ENCODE data around the gene WDR6.

The WDR6 gene, protein sequence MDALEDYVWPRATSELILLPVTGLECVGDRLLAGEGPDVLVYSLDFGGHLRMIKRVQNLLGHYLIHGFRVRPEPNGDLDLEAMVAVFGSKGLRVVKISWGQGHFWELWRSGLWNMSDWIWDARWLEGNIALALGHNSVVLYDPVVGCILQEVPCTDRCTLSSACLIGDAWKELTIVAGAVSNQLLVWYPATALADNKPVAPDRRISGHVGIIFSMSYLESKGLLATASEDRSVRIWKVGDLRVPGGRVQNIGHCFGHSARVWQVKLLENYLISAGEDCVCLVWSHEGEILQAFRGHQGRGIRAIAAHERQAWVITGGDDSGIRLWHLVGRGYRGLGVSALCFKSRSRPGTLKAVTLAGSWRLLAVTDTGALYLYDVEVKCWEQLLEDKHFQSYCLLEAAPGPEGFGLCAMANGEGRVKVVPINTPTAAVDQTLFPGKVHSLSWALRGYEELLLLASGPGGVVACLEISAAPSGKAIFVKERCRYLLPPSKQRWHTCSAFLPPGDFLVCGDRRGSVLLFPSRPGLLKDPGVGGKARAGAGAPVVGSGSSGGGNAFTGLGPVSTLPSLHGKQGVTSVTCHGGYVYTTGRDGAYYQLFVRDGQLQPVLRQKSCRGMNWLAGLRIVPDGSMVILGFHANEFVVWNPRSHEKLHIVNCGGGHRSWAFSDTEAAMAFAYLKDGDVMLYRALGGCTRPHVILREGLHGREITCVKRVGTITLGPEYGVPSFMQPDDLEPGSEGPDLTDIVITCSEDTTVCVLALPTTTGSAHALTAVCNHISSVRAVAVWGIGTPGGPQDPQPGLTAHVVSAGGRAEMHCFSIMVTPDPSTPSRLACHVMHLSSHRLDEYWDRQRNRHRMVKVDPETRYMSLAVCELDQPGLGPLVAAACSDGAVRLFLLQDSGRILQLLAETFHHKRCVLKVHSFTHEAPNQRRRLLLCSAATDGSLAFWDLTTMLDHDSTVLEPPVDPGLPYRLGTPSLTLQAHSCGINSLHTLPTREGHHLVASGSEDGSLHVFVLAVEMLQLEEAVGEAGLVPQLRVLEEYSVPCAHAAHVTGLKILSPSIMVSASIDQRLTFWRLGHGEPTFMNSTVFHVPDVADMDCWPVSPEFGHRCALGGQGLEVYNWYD

DNA sequence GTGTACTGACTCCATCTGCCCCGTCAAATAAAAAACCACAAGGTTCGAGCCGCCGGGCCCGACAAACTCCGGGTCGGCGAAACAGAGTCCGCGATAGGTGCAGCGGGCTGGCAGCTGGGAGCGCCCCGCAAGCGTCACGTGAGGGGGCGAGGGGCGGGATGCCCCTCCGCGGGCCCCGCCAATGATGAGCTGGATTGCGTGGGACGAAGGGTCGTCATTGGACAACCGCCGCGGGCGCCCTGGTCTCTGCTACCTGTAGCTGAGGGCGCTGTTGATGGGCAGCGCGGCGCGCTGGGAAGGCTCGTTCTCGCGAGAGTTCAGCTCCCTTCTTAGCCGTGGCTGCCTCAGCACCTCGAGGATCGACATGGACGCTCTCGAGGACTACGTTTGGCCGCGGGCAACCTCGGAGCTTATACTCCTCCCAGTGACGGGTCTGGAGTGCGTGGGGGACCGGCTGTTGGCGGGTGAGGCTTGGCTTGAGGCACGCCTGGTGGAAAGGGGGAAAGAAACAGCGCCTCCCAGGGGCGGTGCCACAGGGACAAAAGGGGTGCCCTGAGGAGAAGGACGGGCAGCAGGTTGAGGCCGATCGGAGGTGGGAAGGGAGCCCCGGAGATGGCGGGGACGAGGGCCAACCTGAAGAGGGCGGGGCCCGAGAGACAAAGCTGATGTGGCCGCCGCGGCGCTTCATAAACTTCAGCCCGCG is at the start of gene WDR6:
Gene WDR6, plus strand, starts transcription at position 324 of the 703 bp plus-strand sequence. Its CDS starts 41 bp downstream, at position 365.
- peak within 1 kb of the TSS; percentile 96 for H3K4me3 ChIP-seq (ENCODE audit: low read depth, low read length)
- TF ChIP-seq, protein P1, sequence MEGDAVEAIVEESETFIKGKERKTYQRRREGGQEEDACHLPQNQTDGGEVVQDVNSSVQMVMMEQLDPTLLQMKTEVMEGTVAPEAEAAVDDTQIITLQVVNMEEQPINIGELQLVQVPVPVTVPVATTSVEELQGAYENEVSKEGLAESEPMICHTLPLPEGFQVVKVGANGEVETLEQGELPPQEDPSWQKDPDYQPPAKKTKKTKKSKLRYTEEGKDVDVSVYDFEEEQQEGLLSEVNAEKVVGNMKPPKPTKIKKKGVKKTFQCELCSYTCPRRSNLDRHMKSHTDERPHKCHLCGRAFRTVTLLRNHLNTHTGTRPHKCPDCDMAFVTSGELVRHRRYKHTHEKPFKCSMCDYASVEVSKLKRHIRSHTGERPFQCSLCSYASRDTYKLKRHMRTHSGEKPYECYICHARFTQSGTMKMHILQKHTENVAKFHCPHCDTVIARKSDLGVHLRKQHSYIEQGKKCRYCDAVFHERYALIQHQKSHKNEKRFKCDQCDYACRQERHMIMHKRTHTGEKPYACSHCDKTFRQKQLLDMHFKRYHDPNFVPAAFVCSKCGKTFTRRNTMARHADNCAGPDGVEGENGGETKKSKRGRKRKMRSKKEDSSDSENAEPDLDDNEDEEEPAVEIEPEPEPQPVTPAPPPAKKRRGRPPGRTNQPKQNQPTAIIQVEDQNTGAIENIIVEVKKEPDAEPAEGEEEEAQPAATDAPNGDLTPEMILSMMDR (IDR thresholded peaks at IDR 0.05; ENCODE audit: borderline replicate concordance, insufficient read depth, low read depth, low read length): peak; percentile 47; the same call in 1 of the 2 replicates

DNA sequence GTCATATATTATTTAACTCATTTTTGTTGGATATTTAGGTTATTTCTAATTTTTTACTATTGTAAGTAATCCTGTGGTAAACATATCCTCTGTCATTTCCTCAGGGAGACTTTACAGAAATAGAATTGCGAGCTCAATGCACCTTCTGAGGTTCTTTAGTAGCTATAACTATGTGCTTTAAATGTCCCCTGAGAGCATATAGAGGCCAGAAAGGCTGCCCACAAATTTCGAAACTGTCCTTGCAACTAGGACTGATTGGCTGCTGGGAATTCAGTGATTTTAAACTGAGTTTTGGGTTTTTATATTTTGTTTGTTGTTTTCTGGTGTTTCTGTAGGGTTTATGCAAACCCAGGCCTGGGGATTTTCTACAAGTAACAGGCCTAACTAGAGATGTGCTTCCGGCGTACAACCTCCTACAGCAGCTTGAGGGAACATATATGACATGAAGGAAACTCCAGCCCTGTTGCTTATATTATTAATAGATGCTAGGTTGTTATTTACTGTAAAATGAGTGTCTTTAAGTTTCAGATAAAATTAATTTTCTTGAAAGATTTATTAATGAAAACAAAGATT is 46.3 kb upstream of the WDR6 start:
- TF ChIP-seq, protein P1 (IDR thresholded peaks at IDR 0.05; ENCODE audit: borderline replicate concordance, insufficient read depth, low read depth, low read length): no peak
- H3K4me3 ChIP-seq (ENCODE audit: low read depth, low read length): no peak overlapping the region

DNA sequence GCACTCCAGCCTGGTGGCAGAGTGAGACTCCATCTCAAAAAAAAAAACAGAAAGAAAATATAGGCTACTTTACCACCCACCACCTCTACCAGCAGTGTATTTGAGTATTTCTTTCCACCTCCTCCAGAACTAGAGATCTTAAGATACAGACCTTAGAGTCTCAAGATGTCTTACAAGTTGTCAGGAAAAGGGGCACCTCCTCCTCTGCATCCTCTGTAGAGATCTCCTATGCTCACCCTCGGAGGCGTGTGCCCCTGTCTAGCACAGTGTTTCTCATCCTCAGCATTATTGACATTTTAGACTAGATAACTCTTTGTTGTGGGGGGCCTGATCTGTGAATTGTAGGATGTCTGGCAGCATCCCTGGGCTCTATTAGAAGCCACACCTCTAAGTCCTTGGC is 44.9 kb upstream of the WDR6 start:
- H3K4me3 ChIP-seq (ENCODE audit: low read depth, low read length): no peak overlapping the region
- TF ChIP-seq, protein P1 (IDR thresholded peaks at IDR 0.05; ENCODE audit: borderline replicate concordance, insufficient read depth, low read depth, low read length): no peak

DNA sequence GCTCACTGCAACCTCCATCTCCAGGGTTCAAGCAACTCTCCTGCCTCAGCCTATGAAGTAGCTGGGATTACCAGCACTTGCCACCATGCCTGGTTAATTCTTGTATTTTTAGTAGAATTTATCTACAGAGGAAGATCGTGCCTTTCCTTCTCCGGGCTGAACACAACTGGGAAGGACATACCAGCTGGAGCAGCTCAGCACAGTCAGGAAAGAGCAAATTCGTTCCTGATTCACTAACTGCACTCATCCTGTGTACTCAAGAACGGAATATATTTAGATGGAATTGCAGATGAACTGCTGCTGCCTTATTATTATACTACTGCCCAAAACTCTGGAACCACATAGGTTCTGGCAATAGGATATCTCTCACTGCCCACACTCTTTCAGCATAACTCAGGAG is 44.3 kb upstream of the WDR6 start:
- no peak overlapping the region for H3K4me3 ChIP-seq (ENCODE audit: low read depth, low read length)
- TF ChIP-seq, protein P1 (IDR thresholded peaks at IDR 0.05; ENCODE audit: borderline replicate concordance, insufficient read depth, low read depth, low read length): no peak

DNA sequence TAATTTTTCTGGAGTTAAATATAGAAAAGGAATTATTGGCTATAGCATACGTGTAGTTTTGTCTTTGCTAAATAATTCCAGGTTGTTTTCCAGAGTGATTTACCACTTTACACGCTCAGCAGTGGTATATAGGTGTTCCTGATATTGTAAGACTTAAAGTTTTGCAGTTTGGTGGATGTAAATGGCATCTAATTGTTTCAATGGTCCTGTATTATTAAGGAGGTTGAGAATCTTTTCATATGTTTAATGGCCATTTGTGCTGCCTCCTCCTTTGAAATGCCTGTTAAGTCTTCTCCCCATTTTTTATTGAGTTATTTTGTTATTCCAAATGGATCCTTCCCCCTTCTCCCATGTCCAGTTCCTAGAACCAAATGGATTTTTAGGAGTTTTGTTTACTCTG is 43.6 kb upstream of the WDR6 start:
- H3K4me3 ChIP-seq (ENCODE audit: low read depth, low read length): no peak overlapping the region
- TF ChIP-seq, protein P1 (IDR thresholded peaks at IDR 0.05; ENCODE audit: borderline replicate concordance, insufficient read depth, low read depth, low read length): no peak

DNA sequence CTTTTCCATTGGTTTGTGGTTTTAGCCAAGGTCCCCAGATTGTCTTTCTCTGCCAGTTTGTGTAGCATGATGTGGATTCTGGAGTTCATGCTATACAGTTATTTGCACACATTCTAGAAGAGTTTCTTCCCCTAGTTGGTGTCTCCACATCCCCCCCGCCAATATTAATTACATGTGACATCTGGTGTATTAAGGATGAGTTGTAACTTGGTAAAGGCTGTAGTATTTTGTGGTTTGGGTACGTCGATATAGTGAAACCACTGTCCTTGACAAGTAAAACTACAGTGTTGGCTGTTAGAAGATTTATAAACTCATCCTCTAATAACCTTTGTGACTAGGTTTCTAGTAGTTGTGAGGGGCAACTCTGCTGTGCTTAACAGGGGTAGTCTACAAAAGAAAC is 40.8 kb upstream of the WDR6 start:
- no peak overlapping the region for H3K4me3 ChIP-seq (ENCODE audit: low read depth, low read length)
- TF ChIP-seq, protein P1 (IDR thresholded peaks at IDR 0.05; ENCODE audit: borderline replicate concordance, insufficient read depth, low read depth, low read length): no peak

All from GM12875 (cell line).